ENCODE results near the gene RNF175.

The RNF175 gene

GRCh38 chr4:153741541-153741940 lies 18.3 kb downstream of the RNF175 start:
- DNase-seq = no peak

- no peak for DNase-seq
These were observed 23.8 kb downstream of the RNF175 start for GRCh38 chr4:153735906-153736461.

GRCh38 chr4:153733751-153734448 lies 25.9 kb downstream of the RNF175 start:
- no peak for DNase-seq

- no peak for DNase-seq
These were observed 28.6 kb downstream of the RNF175 start for GRCh38 chr4:153731239-153731638.

- DNase-seq = no peak
These were observed 29.9 kb downstream of the RNF175 start for GRCh38 chr4:153729895-153730294.

- DNase-seq = no peak
These were observed 31.2 kb downstream of the RNF175 start for GRCh38 chr4:153728660-153729059.

- no peak for DNase-seq
These were observed 31.7 kb downstream of the RNF175 start for GRCh38 chr4:153728151-153728550.

- DNase-seq = no peak
These were observed 34.0 kb downstream of the RNF175 start for GRCh38 chr4:153725831-153726154.

- no peak for DNase-seq
These were observed 34.5 kb downstream of the RNF175 start for GRCh38 chr4:153725136-153725830.

- no peak for DNase-seq
These were observed 35.2 kb downstream of the RNF175 start for GRCh38 chr4:153724606-153725005.

GRCh38 chr4:153722036-153722435 lies 37.8 kb downstream of the RNF175 start:
- no peak for DNase-seq

GRCh38 chr4:153713866-153714646 lies 45.8 kb downstream of the RNF175 start:
- DNase-seq = no peak

GRCh38 chr4:153710681-153711080 lies 49.1 kb downstream of the RNF175 start:
- DNase-seq = no peak

- DNase-seq = no peak
These were observed 53.3 kb downstream of the RNF175 start for GRCh38 chr4:153706519-153706918.

- no peak for DNase-seq
These were observed 53.9 kb downstream of the RNF175 start for GRCh38 chr4:153705743-153706468.

GRCh38 chr4:153704522-153704921 lies 55.3 kb downstream of the RNF175 start:
- DNase-seq = no peak

- DNase-seq = no peak
These were observed 74.9 kb downstream of the RNF175 start for GRCh38 chr4:153684971-153685371.

GRCh38 chr4:153684182-153684970 lies 75.4 kb downstream of the RNF175 start, which contains the start of gene TLR2:
Gene TLR2, plus strand, starts transcription at chr4:153684280. Its CDS starts 18,628 bp downstream, at chr4:153702908.
- no peak for DNase-seq

GRCh38 chr4:153683763-153684181 lies 76.1 kb downstream of the RNF175 start:
- DNase-seq = no peak

- DNase-seq = no peak
These were observed 80.3 kb downstream of the RNF175 start for GRCh38 chr4:153679486-153679885.

GRCh38 chr4:153676984-153677383 lies 82.8 kb downstream of the RNF175 start:
- DNase-seq = no peak

GRCh38 chr4:153676486-153676885 lies 83.3 kb downstream of the RNF175 start:
- no peak for DNase-seq
